ENCODE measurements around the gene LEFTY1. TPM values are rescaled to one million over a fixed set of nuclear protein-coding genes. Genes with fewer than 3 reads are reported as not detected.

Gene LEFTY1
- total RNA-seq, 1 donor from 2014 or later = 0.40 TPM

DNA sequence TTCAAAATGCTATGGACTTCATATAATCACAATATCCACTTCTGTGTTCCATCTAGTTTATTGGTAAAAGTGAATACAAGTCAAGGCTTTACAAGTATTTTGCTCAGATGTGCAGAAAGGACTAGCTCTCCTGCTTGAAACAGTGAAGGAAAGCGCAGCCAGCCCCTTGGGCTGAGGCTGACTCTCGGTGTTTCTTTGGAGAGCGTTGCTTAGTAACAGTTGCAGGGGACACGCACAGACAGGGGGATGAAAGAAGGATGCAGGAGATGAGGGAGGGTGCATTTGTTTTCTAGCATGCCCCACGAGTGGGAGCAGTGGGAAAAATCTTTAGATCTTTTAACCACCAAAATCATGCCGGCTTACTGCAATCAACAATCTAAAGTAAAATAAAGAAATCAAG is 26.0 kb upstream of the LEFTY1 start:
- Mint-ChIP-seq H3K4me1 (ENCODE audit: unreplicated experiment) (peaks cover 7% of the 10 kb centered on the region), H3K9me3 (ENCODE audit: unreplicated experiment) (no peaks in the 10 kb centered on the region), H3K4me3 (ENCODE audit: unreplicated experiment) (no peak overlapping the region), H3K27me3 (ENCODE audit: unreplicated experiment) (no peaks in the 10 kb centered on the region), H3K36me3 (ENCODE audit: unreplicated experiment) (peaks cover 28% of the 10 kb centered on the region), H3K27ac (ENCODE audit: unreplicated experiment) (no peak overlapping the region)
- DNase-seq (ENCODE audit: extremely low spot score, unreplicated experiment) = no peak
- TF ChIP-seq CTCF (IDR thresholded peaks at IDR 0.05) = no peak

DNA sequence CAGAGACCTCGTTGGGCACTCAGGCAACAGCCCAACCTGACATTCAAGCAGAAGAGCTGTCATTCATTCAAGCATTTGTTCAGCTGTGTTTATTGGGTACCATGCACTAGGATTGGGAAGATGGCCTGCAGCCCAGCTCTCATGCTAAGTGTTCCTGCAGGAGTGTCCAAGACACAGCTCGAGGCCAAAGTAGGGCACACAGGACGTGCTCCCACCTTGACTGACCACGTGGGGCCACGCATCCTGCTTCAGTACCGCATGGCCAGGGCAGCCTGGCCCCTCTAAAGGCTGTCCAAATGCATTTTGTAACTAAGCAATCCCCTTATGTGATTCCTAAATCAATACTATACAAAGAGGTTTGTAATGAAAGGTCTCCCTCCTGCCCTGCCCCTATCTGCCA is 25.4 kb upstream of the LEFTY1 start:
- H3K36me3 Mint-ChIP-seq (ENCODE audit: unreplicated experiment) = peaks cover 23% of the 10 kb centered on the region
- no peaks in the 10 kb centered on the region for H3K9me3 Mint-ChIP-seq (ENCODE audit: unreplicated experiment)
- H3K4me1 Mint-ChIP-seq (ENCODE audit: unreplicated experiment) = peaks cover 1% of the 10 kb centered on the region
- H3K4me3 Mint-ChIP-seq (ENCODE audit: unreplicated experiment) = no peak overlapping the region
- no peak for TF ChIP-seq CTCF (IDR thresholded peaks at IDR 0.05)
- no peaks in the 10 kb centered on the region for H3K27me3 Mint-ChIP-seq (ENCODE audit: unreplicated experiment)
- no peak for DNase-seq (ENCODE audit: extremely low spot score, unreplicated experiment)
- no peak overlapping the region for H3K27ac Mint-ChIP-seq (ENCODE audit: unreplicated experiment)

DNA sequence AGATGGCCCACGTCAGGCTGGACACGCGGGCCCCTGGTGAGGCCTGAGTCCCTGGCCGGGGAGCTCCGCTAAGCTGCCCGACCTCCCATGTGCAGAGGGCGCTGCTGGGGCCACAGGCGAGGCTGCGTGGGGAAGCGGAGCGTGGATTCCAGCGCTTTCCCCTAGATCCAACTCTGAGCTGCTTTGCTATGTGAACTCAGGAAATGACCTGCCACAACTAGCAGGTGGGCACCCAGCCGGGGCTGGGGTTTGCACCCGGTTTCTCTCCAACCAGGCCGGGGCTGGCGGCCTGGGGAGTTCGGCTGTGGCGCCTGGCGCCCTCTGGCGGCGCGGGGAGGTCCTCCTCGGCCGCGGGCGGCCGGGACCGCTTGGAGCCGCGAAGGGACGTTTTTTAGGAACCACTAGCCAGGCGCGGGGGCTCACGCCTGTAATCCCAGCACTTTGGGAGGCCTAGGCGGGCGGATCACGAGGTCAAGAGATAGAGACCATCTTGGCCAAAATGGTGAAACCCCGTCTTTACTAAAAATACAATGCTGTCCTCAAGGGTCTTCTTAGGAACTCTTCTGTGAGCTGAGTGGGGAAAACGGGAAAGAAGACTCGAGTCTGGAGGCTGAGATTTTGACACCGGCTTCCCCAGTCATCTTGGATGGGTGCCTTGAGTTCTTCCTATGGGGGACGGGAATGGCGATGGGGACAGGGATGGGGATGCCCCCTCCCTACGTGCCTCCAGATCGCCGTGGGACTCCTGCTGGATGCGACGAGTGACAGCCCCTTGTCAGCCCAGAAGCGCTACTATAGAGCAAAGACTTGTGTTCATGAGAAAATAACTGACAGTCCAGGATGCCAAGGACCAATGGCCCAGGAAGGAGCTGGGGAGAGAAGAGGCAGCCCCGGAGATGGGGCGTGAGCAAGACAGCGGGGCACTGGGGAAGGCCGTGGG is 22.5 kb upstream of the LEFTY1 start:
- Mint-ChIP-seq H3K9me3 (ENCODE audit: unreplicated experiment) (no peaks in the 10 kb centered on the region), H3K27me3 (ENCODE audit: unreplicated experiment) (no peaks in the 10 kb centered on the region), H3K4me1 (ENCODE audit: unreplicated experiment) (no peaks in the 10 kb centered on the region), H3K4me3 (ENCODE audit: unreplicated experiment) (no peak overlapping the region), H3K27ac (ENCODE audit: unreplicated experiment) (no peak overlapping the region), H3K36me3 (ENCODE audit: unreplicated experiment) (peaks cover 12% of the 10 kb centered on the region)
- TF ChIP-seq CTCF (IDR thresholded peaks at IDR 0.05) = peak; percentile 86
- DNase-seq (ENCODE audit: extremely low spot score, unreplicated experiment) = no peak

- H3K4me1 Mint-ChIP-seq (ENCODE audit: unreplicated experiment) = no peaks in the 10 kb centered on the region
- H3K36me3 Mint-ChIP-seq (ENCODE audit: unreplicated experiment) = peaks cover 4% of the 10 kb centered on the region
- H3K27ac Mint-ChIP-seq (ENCODE audit: unreplicated experiment) = no peak overlapping the region
These were observed 20.5 kb upstream of the LEFTY1 start for GRCh38 chr1:225909477-225909876.

More at GRCh38 chr1:225909477-225909876, 20.5 kb upstream of the LEFTY1 start:
- no peak overlapping the region for H3K4me3 Mint-ChIP-seq (ENCODE audit: unreplicated experiment)
- TF ChIP-seq CTCF (IDR thresholded peaks at IDR 0.05) = no peak
- DNase-seq (ENCODE audit: extremely low spot score, unreplicated experiment) = no peak
- no peaks in the 10 kb centered on the region for H3K9me3 Mint-ChIP-seq (ENCODE audit: unreplicated experiment)
- H3K27me3 Mint-ChIP-seq (ENCODE audit: unreplicated experiment) = no peaks in the 10 kb centered on the region

Measured in osteocyte (in vitro differentiated cells).